ENCODE data around the gene ELSPBP1.
"Not testable (repeated sequence)": the region's sequence is repeated elsewhere in the genome, so short reads cannot be mapped to it uniquely, and the experiment has no call there.

Gene ELSPBP1

GRCh38 chr19:47994209-47994802 is at the start of gene ELSPBP1:
ELSPBP1 (plus strand) TSS chr19:47994632; CDS start chr19:48008668, 14,036 bp downstream.
- H3K27ac Mint-ChIP-seq = no peak within 1 kb of the TSS
- H3K4me1 Mint-ChIP-seq = no peaks in the 10 kb centered on the region
- H3K36me3 Mint-ChIP-seq = no peaks in the 10 kb centered on the region
- no peak within 1 kb of the TSS for H3K4me3 Mint-ChIP-seq
- no peak for ATAC-seq
- peaks cover 6% of the 10 kb centered on the region for H3K9me3 Mint-ChIP-seq
- peaks cover 50% of the 10 kb centered on the region for H3K27me3 Mint-ChIP-seq

GRCh38 chr19:47949852-47950521 is 44.4 kb upstream of the ELSPBP1 start:
- H3K36me3 Mint-ChIP-seq, H3K27me3 Mint-ChIP-seq, ATAC-seq, H3K27ac Mint-ChIP-seq, H3K4me1 Mint-ChIP-seq, H3K9me3 Mint-ChIP-seq, H3K4me3 Mint-ChIP-seq: not testable (repeated sequence)

DNA sequence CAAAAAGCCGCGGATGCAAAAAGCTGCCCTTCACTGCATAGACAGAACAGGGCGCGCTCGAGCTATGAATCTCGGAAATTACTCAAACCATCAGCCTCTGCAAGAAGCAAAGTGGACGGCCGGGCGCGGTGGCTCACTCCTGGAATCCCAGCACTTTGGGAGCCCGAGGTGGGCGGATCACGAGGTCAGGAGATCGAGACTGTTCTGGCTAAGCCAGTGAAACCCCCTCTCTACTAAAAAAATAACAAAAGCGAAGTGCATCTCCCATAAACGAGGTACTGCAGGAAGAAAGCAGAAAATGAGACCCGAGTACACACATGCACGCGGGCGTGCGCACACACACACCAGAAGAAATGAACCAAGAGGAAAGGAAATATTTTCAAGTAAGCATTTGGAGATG is 42.3 kb upstream of the ELSPBP1 start:
- ATAC-seq, H3K4me1 Mint-ChIP-seq, H3K36me3 Mint-ChIP-seq, H3K4me3 Mint-ChIP-seq, H3K27ac Mint-ChIP-seq, H3K9me3 Mint-ChIP-seq, H3K27me3 Mint-ChIP-seq: not testable (repeated sequence)

- H3K27me3 Mint-ChIP-seq, H3K36me3 Mint-ChIP-seq, H3K4me1 Mint-ChIP-seq, H3K9me3 Mint-ChIP-seq, H3K27ac Mint-ChIP-seq, ATAC-seq, H3K4me3 Mint-ChIP-seq: not testable (repeated sequence)
Observed at GRCh38 chr19:47955936-47956335, 38.5 kb upstream of the ELSPBP1 start.

- Mint-ChIP-seq H3K36me3 (no peaks in the 10 kb centered on the region), H3K4me1 (no peaks in the 10 kb centered on the region), H3K27ac (no peak overlapping the region), H3K4me3 (no peak overlapping the region), H3K9me3 (peaks cover 7% of the 10 kb centered on the region), H3K27me3 (peaks cover 48% of the 10 kb centered on the region)
- ATAC-seq = no peak
Observed at GRCh38 chr19:47973529-47973928, 20.9 kb upstream of the ELSPBP1 start.

- H3K4me3 Mint-ChIP-seq = no peak overlapping the region
- H3K9me3 Mint-ChIP-seq = peaks cover 4% of the 10 kb centered on the region
- no peaks in the 10 kb centered on the region for H3K36me3 Mint-ChIP-seq
- no peak overlapping the region for H3K27ac Mint-ChIP-seq
- ATAC-seq = no peak
- peaks cover 48% of the 10 kb centered on the region for H3K27me3 Mint-ChIP-seq
- H3K4me1 Mint-ChIP-seq = no peaks in the 10 kb centered on the region
Observed at GRCh38 chr19:47991191-47991808, 3.1 kb upstream of the ELSPBP1 start.

GRCh38 chr19:47992070-47992469 is 2.4 kb upstream of the ELSPBP1 start, which contains the start of gene BSPH1:
BSPH1 (minus strand) TSS chr19:47992170; CDS start chr19:47992081, 89 bp downstream.
- Mint-ChIP-seq H3K9me3 (peaks cover 6% of the 10 kb centered on the region), H3K27ac (no peak within 1 kb of the TSS), H3K4me3 (no peak within 1 kb of the TSS), H3K27me3 (peaks cover 52% of the 10 kb centered on the region), H3K36me3 (no peaks in the 10 kb centered on the region), H3K4me1 (no peaks in the 10 kb centered on the region)
- no peak for ATAC-seq

DNA sequence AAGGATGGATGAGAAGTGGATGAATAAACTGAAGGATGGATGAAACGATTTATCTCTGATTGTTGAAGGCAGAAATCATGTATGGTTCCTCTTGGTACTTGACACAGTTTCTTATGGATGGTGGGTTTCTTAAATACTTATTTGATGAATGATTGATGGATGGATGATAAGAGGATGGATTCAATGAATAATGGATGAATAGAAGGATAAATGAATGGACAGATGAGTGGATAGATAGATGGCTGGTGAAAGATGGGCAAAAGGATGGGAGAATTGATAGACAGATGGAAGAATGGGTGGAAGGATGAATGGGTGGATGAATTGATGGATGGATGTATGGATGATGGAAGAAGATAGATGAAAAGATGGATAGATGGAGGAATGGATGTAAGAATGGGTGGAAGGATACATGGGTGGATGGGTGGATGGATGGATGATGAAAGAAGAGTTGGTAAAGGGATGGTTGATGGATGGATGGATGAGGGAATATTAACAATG is 1.8 kb downstream of the ELSPBP1 start:
- H3K9me3 Mint-ChIP-seq = peaks cover 6% of the 10 kb centered on the region
- H3K27me3 Mint-ChIP-seq = peaks cover 38% of the 10 kb centered on the region
- H3K27ac Mint-ChIP-seq = no peak overlapping the region
- no peaks in the 10 kb centered on the region for H3K36me3 Mint-ChIP-seq
- no peak for ATAC-seq
- H3K4me3 Mint-ChIP-seq = no peak overlapping the region
- no peaks in the 10 kb centered on the region for H3K4me1 Mint-ChIP-seq

GRCh38 chr19:47998800-47999199 is 4.4 kb downstream of the ELSPBP1 start:
- Mint-ChIP-seq H3K4me1 (no peaks in the 10 kb centered on the region), H3K4me3 (no peak overlapping the region), H3K27me3 (peaks cover 32% of the 10 kb centered on the region), H3K36me3 (no peaks in the 10 kb centered on the region), H3K27ac (no peak overlapping the region), H3K9me3 (peaks cover 6% of the 10 kb centered on the region)
- ATAC-seq = no peak

GRCh38 chr19:48000846-48001245 is 6.4 kb downstream of the ELSPBP1 start:
- no peak for ATAC-seq
- Mint-ChIP-seq H3K4me3 (no peak overlapping the region), H3K27ac (no peak overlapping the region), H3K9me3 (peaks cover 6% of the 10 kb centered on the region), H3K27me3 (peaks cover 33% of the 10 kb centered on the region), H3K36me3 (no peaks in the 10 kb centered on the region), H3K4me1 (no peaks in the 10 kb centered on the region)

GRCh38 chr19:48004236-48004635 is 9.8 kb downstream of the ELSPBP1 start:
- no peak for ATAC-seq
- H3K4me1 Mint-ChIP-seq = no peaks in the 10 kb centered on the region
- H3K4me3 Mint-ChIP-seq = no peak overlapping the region
- peaks cover 3% of the 10 kb centered on the region for H3K9me3 Mint-ChIP-seq
- no peak overlapping the region for H3K27ac Mint-ChIP-seq
- H3K27me3 Mint-ChIP-seq = peaks cover 24% of the 10 kb centered on the region
- no peaks in the 10 kb centered on the region for H3K36me3 Mint-ChIP-seq

DNA sequence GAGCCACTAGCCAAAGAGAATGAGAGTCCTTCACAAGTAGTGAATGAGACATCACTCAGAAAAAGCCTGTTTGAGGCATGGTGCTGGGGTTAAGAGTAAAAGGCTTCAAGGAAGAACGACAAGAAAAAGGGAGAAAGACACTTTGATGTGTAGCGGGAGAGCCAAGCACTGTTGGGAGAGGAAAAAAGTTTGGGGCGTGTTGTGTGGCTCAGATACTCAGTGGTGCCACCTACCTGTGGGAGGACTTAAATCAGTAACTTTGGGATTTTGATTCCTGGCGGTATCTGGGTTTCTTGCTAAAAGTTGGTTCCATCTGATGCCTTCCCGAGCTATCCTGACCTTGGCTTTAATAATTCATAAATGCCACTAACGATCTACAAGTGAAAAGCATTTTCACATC is 12.3 kb downstream of the ELSPBP1 start:
- Mint-ChIP-seq H3K4me1 (no peaks in the 10 kb centered on the region), H3K27ac (no peak overlapping the region), H3K27me3 (peaks cover 18% of the 10 kb centered on the region), H3K36me3 (no peaks in the 10 kb centered on the region), H3K9me3 (peaks cover 3% of the 10 kb centered on the region), H3K4me3 (no peak overlapping the region)
- no peak for ATAC-seq

GRCh38 chr19:48010932-48011758 is 16.7 kb downstream of the ELSPBP1 start:
- no peak for ATAC-seq
- Mint-ChIP-seq H3K9me3 (peaks cover 3% of the 10 kb centered on the region), H3K36me3 (no peaks in the 10 kb centered on the region), H3K27ac (no peak overlapping the region), H3K4me1 (no peaks in the 10 kb centered on the region), H3K4me3 (no peak overlapping the region), H3K27me3 (peaks cover 1% of the 10 kb centered on the region)

DNA sequence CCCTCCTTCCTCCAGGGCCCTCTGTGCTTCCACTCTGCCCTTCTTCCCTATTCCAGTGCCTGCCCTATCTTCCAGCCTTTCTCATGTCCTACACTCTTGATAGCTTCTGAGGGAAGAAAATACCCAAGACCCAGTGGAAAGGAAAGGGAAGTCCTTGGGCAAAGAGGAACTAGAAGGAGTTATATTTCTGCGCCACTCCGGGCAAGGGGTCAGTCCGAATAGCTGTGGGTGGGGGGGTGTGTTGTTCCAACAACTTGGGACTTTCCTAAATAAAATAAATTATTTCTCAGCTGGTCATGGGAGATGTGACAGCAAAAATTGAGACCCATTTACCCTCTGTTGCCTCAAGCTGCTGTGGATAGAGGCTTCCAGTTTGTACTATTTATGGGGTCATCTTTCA is 26.3 kb downstream of the ELSPBP1 start:
- no peak overlapping the region for H3K27ac Mint-ChIP-seq
- peaks cover 67% of the 10 kb centered on the region for H3K27me3 Mint-ChIP-seq
- H3K36me3 Mint-ChIP-seq = no peaks in the 10 kb centered on the region
- H3K4me3 Mint-ChIP-seq = no peak overlapping the region
- ATAC-seq = no peak
- H3K9me3 Mint-ChIP-seq = peaks cover 5% of the 10 kb centered on the region
- H3K4me1 Mint-ChIP-seq = no peaks in the 10 kb centered on the region

DNA sequence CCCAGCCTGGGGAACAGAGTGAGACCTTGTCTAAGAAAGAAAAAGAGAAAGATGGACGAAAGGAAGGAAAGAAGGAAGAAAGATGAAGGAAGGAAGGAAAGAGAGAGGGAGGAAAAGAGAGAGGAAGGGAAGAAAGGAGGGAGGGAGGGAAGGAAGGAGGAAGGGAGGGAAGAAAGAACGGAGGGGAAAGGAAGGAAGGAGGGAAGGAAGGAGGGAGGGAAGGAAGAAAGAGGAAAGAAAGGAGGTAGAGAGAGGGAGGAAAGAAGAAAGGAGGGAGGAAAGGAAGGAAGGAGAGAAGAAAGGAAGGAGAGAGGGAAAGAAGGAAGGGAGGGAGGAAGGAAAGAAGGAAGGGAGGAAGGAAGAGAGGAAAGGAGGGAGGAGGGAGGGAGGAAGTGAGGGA is 28.6 kb downstream of the ELSPBP1 start:
- Mint-ChIP-seq H3K4me1 (no peaks in the 10 kb centered on the region), H3K9me3 (peaks cover 14% of the 10 kb centered on the region), H3K27ac (no peak overlapping the region), H3K36me3 (no peaks in the 10 kb centered on the region), H3K4me3 (no peak overlapping the region), H3K27me3 (peaks cover 72% of the 10 kb centered on the region)
- ATAC-seq = no peak
